SK-N-SH treated with all-trans-retinoic acid at 6 μM for 48 hours (cell line): ENCODE results near the gene SRRT.

Source experiments
- ATAC-seq: fragments of 200-7000 bp; cut with Tn5 transposase; 3 replicates; pipeline ENCODE4 v1.9.1; 2020; ENCODE audit warnings: mild to moderate bottlenecking, moderate library complexity
- ARNTL ChIP-seq: fragments of 450-650 bp; formaldehyde crosslinking; IDR thresholded peaks from 2 replicates; pipeline ENCODE4 v1.5.0; 2020; ENCODE audit warnings: low read depth, mild to moderate bottlenecking, moderate library complexity, borderline replicate concordance
- BACH2 ChIP-seq: fragments of 250-450 bp; sonication (Bioruptor Pico); IDR thresholded peaks from 2 replicates; pipeline ENCODE4 v1.9.0; 2021; ENCODE audit warnings: mild to moderate bottlenecking, borderline replicate concordance
- CSDC2 ChIP-seq: fragments of 250-450 bp; sonication (Bioruptor Pico); IDR thresholded peaks from 2 replicates; pipeline ENCODE4 v1.5.0; 2020; ENCODE audit warnings: mild to moderate bottlenecking, moderate library complexity
- ESRRG ChIP-seq: fragments of 250-450 bp; sonication (Bioruptor Pico); IDR thresholded peaks from 2 replicates; pipeline ENCODE4 v1.6.1; 2021; ENCODE audit warnings: mild to moderate bottlenecking
- GLIS3 ChIP-seq: fragments of 250-450 bp; sonication (Bioruptor Pico); IDR thresholded peaks from 2 replicates; pipeline ENCODE4 v1.5.0; 2020; ENCODE audit warnings: mild to moderate bottlenecking, moderate library complexity
- ISL1 ChIP-seq: fragments of 250-450 bp; sonication (Bioruptor Pico); IDR thresholded peaks from 2 replicates; pipeline ENCODE4 v2.1.2; 2022; ENCODE audit warnings: mild to moderate bottlenecking, moderate library complexity
- OSR1 ChIP-seq: fragments of 250-450 bp; sonication (Bioruptor Pico); IDR thresholded peaks from 2 replicates; pipeline ENCODE4 v1.8.0; 2022; ENCODE audit warnings: moderate library complexity, mild to moderate bottlenecking, inconsistent platforms
- PATZ1 ChIP-seq: fragments of 250-450 bp; sonication (Bioruptor Pico); IDR thresholded peaks from 2 replicates; pipeline ENCODE4 v1.8.0; 2020; ENCODE audit warnings: mild to moderate bottlenecking, moderate library complexity, borderline replicate concordance
- POU6F1 ChIP-seq: fragments of 250-450 bp; sonication (Bioruptor Pico); IDR thresholded peaks from 2 replicates; pipeline ENCODE4 v1.8.0; 2021; ENCODE audit warnings: low read depth, mild to moderate bottlenecking, moderate library complexity, borderline replicate concordance
- PPARA ChIP-seq: fragments of 250-450 bp; sonication (Bioruptor Pico); IDR thresholded peaks from 2 replicates; pipeline ENCODE4 v1.5.0; 2020; ENCODE audit warnings: mild to moderate bottlenecking, borderline replicate concordance
- RARB ChIP-seq: fragments of 250-450 bp; sonication (Bioruptor Pico); IDR thresholded peaks from 2 replicates; pipeline ENCODE4 v1.8.0; 2021; ENCODE audit warnings: mild to moderate bottlenecking, moderate library complexity
- TOX ChIP-seq: fragments of 250-450 bp; sonication (Bioruptor Pico); IDR thresholded peaks from 2 replicates; pipeline ENCODE4 v1.8.0; 2021; ENCODE audit warnings: mild to moderate bottlenecking, moderate library complexity, borderline replicate concordance
- ZC3H10 ChIP-seq: fragments of 250-450 bp; sonication (Bioruptor Pico); IDR thresholded peaks from 2 replicates; pipeline ENCODE4 v1.5.1; 2021; ENCODE audit warnings: mild to moderate bottlenecking, moderate library complexity
- ZFP3 ChIP-seq: fragments of 250-450 bp; sonication (Bioruptor Pico); IDR thresholded peaks from 2 replicates; pipeline ENCODE4 v1.5.0; 2020; ENCODE audit warnings: mild to moderate bottlenecking, moderate library complexity
- ZFP30 ChIP-seq: fragments of 450-650 bp; formaldehyde crosslinking; IDR thresholded peaks from 2 replicates; pipeline ENCODE4 v1.5.0; 2022; ENCODE audit warnings: mild to moderate bottlenecking, moderate library complexity
- ZNF565 ChIP-seq: fragments of 450-650 bp; formaldehyde crosslinking; conservative IDR thresholded peaks from 2 replicates; pipeline ENCODE4 v1.5.0; 2020; ENCODE audit warnings: low read depth, mild to moderate bottlenecking, moderate library complexity
- ZNF8 ChIP-seq: fragments of 450-650 bp; formaldehyde crosslinking; IDR thresholded peaks from 2 replicates; pipeline ENCODE4 v1.5.0; 2020; ENCODE audit warnings: mild to moderate bottlenecking, moderate library complexity
- TF ChIP-seq, protein P1 (sequence below): fragments of 250-450 bp; sonication (Bioruptor Pico); IDR thresholded peaks from 2 replicates; pipeline ENCODE4 v1.5.1; 2020; ENCODE audit warnings: low read depth, mild to moderate bottlenecking, moderate library complexity
- TF ChIP-seq, protein P2 (sequence below): fragments of 250-450 bp; sonication (Bioruptor Pico); IDR thresholded peaks from 2 replicates; pipeline ENCODE4 v1.5.1; 2021; ENCODE audit warnings: mild to moderate bottlenecking, moderate library complexity
- TF ChIP-seq, protein P3 (sequence below): fragments of 250-450 bp; sonication (Bioruptor Pico); IDR thresholded peaks from 2 replicates; pipeline ENCODE4 v1.5.0; 2020; ENCODE audit warnings: mild to moderate bottlenecking, moderate library complexity

Gene SRRT

DNA sequence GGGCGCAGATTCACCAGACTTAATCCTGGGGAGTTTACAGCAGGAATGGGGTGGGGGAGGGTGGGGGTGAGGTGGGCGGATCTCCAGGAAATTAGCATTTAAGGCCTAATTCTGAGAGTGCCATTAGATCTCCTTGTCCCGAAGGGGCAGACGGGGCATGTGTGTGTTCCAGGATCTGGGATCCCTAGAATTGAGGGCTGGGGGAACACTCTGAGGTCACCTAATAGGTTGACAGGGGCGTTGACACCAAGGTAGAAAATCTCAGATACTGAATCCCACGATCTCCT, 38.1 kb upstream of the SRRT start:
- no peak for ATAC-seq
- TF ChIP-seq CSDC2 (CRISPR knock-in tag) (no peak), ISL1 (CRISPR knock-in tag) (no peak), POU6F1 (CRISPR knock-in tag) (no peak)
- TF ChIP-seq, protein P1, sequence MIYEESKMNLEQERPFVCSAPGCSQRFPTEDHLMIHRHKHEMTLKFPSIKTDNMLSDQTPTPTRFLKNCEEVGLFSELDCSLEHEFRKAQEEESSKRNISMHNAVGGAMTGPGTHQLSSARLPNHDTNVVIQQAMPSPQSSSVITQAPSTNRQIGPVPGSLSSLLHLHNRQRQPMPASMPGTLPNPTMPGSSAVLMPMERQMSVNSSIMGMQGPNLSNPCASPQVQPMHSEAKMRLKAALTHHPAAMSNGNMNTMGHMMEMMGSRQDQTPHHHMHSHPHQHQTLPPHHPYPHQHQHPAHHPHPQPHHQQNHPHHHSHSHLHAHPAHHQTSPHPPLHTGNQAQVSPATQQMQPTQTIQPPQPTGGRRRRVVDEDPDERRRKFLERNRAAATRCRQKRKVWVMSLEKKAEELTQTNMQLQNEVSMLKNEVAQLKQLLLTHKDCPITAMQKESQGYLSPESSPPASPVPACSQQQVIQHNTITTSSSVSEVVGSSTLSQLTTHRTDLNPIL: no peak

DNA sequence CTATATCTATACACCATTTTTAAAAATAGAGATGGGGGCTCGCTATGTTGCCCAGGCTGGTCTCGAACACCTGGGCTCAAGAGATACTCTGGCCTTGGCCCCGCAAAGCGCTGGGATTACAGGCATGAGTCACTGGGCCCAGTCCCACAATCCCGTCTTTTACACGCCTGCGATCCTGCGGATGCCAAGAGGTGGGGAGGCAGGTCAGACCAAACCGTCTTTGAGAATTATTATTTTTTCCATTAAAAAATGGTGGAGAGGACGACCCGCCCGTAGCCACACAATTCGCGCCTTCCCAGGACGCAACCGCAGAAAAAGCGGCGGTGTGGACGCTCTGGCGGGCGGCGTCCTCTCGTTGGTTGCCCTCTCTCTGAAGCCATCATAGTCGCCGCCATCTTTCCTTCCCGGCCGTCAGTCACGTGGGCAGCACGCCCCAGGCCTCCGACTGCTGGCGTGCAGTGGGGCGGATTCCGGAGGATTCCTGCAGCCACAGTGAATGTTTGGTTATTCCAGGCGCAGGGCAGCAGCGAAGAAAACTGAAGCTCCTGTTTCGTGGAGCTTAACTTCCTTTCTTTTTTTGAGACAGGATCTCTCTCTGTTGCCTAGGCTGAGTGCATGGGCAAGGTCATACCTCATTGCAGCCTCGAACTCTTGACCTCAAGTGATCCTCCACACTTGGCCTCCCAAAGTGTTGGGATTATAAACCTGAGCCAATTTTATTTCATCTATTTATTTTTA, 37.6 kb upstream of the SRRT start:
- TF ChIP-seq ZFP30 (CRISPR knock-in tag) (no peak), ARNTL (CRISPR knock-in tag) (no peak), BACH2 (no peak), GLIS3 (CRISPR knock-in tag) (no peak), ZC3H10 (no peak), ZNF8 (CRISPR knock-in tag) (no peak), TOX (no peak), ESRRG (CRISPR knock-in tag) (no peak), ISL1 (CRISPR knock-in tag) (no peak)
- TF ChIP-seq, protein P2, sequence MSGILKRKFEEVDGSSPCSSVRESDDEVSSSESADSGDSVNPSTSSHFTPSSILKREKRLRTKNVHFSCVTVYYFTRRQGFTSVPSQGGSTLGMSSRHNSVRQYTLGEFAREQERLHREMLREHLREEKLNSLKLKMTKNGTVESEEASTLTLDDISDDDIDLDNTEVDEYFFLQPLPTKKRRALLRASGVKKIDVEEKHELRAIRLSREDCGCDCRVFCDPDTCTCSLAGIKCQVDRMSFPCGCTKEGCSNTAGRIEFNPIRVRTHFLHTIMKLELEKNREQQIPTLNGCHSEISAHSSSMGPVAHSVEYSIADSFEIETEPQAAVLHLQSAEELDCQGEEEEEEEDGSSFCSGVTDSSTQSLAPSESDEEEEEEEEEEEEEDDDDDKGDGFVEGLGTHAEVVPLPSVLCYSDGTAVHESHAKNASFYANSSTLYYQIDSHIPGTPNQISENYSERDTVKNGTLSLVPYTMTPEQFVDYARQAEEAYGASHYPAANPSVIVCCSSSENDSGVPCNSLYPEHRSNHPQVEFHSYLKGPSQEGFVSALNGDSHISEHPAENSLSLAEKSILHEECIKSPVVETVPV (CRISPR knock-in tag): no peak
- TF ChIP-seq, protein P1: no peak
- ATAC-seq: peak; percentile 96

DNA sequence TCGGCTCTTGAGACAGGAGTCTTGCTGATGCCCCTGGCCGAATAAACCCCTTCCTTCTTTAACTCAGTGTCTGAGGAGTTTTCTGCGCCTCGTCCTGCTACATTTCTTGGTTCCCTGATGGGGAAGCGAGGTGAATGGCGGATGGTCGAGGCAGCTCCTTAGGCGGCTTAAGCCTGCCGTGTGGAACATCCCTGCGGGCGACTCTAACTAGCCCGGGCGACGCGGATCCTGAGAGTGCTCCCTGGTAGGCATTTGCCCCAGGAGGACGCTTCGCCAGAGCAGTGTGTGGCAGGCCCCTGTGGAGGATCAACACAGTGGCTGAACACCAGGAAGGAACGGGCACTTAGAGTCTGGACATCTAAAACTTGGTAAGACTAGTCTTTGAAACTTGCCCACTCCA, 35.5 kb upstream of the SRRT start:
- TF ChIP-seq ZFP3 (no peak), ZC3H10 (no peak), BACH2 (no peak), OSR1 (CRISPR knock-in tag) (no peak), ESRRG (CRISPR knock-in tag) (no peak), POU6F1 (CRISPR knock-in tag) (no peak), RARB (CRISPR knock-in tag) (no peak)
- ATAC-seq: no peak

GRCh38 chr7:100840470-100841100, 34.3 kb upstream of the SRRT start:
- no peak for ATAC-seq
- no peak for TF ChIP-seq ZFP3
- TF ChIP-seq POU6F1 (CRISPR knock-in tag): no peak
- TF ChIP-seq PATZ1: no peak
- TF ChIP-seq ZFP30 (CRISPR knock-in tag): no peak
- no peak for TF ChIP-seq PPARA (CRISPR knock-in tag)
- no peak for TF ChIP-seq ZNF8 (CRISPR knock-in tag)
- no peak for TF ChIP-seq ZNF565 (CRISPR knock-in tag)
- TF ChIP-seq, protein P3, sequence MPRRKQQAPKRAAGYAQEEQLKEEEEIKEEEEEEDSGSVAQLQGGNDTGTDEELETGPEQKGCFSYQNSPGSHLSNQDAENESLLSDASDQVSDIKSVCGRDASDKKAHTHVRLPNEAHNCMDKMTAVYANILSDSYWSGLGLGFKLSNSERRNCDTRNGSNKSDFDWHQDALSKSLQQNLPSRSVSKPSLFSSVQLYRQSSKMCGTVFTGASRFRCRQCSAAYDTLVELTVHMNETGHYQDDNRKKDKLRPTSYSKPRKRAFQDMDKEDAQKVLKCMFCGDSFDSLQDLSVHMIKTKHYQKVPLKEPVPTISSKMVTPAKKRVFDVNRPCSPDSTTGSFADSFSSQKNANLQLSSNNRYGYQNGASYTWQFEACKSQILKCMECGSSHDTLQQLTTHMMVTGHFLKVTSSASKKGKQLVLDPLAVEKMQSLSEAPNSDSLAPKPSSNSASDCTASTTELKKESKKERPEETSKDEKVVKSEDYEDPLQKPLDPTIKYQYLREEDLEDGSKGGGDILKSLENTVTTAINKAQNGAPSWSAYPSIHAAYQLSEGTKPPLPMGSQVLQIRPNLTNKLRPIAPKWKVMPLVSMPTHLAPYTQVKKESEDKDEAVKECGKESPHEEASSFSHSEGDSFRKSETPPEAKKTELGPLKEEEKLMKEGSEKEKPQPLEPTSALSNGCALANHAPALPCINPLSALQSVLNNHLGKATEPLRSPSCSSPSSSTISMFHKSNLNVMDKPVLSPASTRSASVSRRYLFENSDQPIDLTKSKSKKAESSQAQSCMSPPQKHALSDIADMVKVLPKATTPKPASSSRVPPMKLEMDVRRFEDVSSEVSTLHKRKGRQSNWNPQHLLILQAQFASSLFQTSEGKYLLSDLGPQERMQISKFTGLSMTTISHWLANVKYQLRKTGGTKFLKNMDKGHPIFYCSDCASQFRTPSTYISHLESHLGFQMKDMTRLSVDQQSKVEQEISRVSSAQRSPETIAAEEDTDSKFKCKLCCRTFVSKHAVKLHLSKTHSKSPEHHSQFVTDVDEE (CRISPR knock-in tag): no peak
- no peak for TF ChIP-seq ESRRG (CRISPR knock-in tag)
